ENCODE measurements around the gene MSLN.

MSLN gene

DNA sequence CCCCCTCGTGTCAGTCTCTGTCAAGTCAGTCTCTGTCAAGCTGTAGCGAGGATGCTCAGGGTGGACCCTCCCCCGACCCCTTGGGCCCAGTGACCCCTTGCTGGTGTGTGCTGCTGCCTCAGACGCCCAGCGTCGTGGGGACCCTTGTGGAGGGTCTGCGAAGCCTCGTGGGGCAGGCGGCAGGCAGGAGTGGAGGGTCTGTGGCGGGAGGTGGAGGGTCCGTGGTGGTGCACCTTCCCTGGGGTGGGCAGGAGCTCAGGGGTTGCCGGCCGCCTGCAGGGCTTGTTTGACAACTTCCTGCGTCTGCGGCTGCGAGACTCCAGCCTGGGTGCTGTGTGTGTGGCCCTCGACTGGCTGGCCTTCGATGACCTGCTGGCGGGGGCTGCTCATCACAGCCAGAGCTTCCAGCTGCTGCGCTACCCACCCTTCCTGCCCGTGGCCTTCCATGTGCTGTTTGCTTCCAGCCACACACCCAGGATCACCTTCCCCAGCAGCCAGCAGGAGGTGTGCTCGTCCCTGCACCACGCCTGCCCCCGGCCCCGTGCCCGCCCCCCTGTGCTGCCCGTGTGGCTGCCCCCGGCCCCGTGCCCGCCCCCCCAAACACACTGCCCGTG is 34.4 kb downstream of the MSLN start:
- DNase-seq = no peak

DNA sequence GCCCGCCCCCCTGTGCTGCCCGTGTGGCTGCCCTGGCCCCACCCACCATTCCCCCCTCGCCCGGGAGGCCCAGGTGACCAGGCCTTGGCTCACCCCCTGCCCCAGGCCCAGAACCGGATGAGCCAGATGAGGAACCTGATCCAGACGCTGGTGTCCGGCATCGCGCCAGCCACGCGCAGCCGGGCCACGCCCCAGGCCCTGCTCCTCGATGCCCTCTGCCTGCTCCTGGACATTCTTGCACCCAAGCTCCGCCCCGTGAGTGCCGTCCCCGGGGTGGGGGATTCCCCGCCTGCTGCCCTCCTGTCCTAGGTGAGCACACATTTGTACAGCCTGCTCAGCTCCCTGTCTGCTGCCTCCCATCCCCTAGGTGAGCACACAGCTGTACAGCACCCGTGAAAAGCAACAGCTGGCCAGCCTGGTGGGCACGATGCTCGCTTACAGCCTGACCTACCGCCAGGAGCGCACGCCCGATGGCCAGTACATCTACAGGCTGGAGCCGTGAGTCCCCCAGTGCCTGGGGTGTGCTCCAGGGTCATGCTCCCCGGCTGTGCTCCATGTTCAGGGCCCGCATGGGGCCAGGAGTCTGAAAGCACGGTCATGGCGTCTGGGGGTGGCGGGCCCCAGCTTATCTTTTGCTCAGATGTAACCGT is 35.2 kb downstream of the MSLN start:
- DNase-seq = no peak

DNA sequence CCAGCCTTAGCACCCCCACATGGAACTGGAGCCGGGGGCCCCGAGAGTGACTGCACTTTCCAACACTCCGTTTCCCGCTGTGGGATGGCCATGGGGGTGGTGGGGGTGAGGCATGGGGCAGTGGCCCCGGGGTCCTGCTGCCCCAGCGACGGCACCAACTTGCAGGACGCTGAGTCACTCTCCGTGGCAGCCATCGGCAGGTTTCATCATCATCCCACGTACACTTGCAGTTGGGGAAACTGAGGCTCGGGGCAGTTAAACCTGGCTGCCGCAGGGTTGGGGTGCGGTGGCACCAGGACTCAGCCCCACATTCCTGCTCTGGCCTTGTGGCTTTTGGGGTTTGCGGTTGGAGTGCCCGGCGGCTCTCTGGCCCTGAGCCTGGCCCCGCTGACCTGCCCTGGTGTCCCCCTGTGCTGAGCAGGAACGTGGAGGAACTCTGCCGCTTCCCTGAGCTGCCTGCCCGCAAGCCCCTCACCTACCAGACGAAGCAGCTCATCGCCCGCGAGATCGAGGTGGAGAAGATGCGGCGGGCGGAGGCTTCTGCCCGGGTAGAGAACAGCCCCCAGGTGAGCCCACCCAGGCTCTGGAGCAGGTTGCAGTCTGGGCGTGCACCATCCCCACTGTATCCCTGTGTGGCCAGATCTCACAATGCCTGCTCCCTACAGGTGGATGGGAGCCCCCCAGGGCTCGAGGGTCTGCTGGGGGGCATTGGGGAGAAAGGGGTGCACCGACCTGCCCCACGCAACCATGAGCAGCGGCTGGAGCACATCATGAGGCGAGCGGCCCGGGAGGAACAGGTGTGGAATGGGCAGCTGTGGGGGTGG is 36.0 kb downstream of the MSLN start:
- no peak for DNase-seq

- DNase-seq = peak; percentile 55
Observed at GRCh38 chr16:797120-797420, 36.5 kb downstream of the MSLN start.

DNA sequence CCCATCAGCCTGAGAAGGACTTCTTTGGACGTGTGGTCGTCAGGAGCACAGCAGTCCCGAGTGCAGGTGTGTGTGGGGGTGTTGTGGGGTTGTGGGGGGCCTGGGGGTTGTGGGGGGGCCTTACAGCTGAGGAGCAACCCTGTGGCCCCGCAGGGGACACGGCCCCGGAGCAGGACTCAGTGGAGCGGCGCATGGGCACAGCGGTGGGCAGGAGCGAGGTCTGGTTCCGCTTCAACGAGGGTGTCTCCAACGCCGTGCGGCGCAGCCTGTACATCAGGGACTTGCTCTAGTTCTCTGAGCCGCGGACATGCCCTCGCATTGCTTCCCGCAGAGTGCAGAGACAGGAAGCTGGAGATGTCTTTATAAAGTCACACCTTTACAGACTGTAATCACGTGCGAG is 37.2 kb downstream of the MSLN start:
- DNase-seq = no peak

- no peak for DNase-seq
Observed at GRCh38 chr16:798666-799065, 38.1 kb downstream of the MSLN start.

DNA sequence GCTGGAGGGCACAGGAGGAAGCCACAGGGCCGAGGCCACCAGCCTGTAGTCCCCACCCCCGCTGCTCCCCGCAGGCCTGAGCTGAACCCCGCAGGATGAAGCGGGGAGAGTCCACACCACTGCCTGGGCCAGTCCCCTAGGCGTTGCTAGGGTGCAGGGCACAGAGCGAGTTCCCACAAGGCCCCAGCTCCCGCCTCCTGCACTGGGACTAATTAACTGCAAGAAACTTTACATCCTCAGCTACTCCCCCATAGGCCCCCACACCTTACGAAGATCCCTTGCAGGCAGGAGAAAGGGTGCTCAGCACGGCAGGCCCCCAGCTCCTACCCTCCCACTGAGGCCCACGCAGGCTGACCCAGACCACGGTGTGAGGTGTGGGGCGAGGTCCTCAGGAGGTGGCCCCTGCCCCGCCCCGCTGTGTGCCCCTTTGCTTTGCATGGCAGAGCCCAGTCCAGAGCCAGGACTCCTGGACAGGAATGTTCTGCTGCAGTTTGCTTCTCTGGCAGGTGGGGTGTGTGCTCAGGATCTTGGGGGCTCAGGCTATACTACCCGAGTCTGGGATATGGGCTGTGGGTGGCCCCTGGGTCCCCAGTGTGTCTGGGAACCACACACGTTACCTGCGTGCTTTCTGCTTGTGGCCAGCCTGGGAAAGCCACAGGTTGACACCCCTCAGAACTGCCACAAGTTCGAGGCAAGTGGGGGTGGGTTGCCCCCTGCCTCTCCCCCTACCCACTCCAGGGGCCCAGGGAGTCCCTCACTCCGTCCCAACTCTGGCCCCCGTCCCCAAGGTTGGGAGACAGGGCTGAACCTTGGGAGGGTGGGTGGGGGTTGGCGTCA is 38.8 kb downstream of the MSLN start:
- peak; percentile 25 for DNase-seq

DNA sequence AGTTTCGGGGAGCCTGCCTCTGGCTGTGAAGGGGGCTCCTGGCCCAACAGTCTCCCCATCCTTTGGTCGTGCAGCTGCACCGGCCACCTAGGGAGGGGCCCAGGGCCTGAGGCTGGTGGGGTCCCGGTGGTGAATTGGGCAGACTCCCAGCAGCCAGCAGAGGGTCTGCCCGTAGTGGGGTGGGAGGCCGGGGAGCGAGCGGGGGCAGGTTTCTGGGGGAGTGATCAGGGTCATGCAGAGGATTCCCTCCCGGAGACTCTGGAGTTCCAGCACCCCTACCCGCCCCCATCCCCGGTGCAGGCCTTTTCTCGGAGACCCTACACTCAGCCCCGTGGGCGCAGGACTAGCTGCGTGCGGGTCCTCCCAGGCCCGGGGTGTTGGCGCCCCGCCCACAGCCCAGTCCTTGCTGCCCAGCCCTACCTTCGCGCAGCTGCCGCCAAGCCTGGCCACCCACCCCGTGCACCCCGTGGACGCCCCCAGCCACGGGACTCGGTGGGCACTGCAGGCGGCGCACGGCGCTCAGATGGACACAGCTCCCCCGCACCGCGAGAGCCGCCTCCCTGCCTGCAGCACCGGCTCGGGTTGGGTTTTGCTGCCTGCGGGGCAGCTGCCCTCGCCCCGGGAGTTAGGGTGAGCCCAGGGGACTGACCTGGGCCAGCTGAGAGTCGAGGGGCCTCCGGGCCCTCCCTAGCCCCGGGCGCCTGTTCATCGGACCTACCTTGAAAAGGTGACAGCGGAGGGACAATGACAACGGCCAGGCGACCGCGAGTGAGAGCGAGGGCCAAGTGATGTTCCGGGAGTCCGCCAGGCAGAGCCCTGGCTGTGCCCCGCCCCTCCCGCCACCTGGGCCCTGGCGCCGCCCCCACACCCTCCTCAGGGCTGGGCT is 39.7 kb downstream of the MSLN start, which contains the start of gene GNG13:
TSS of gene GNG13 (minus strand) at position 787 of the 886 bp plus-strand sequence. CDS start 1,657 bp downstream, outside the sequence.
- DNase-seq = peak; percentile 48

DNA sequence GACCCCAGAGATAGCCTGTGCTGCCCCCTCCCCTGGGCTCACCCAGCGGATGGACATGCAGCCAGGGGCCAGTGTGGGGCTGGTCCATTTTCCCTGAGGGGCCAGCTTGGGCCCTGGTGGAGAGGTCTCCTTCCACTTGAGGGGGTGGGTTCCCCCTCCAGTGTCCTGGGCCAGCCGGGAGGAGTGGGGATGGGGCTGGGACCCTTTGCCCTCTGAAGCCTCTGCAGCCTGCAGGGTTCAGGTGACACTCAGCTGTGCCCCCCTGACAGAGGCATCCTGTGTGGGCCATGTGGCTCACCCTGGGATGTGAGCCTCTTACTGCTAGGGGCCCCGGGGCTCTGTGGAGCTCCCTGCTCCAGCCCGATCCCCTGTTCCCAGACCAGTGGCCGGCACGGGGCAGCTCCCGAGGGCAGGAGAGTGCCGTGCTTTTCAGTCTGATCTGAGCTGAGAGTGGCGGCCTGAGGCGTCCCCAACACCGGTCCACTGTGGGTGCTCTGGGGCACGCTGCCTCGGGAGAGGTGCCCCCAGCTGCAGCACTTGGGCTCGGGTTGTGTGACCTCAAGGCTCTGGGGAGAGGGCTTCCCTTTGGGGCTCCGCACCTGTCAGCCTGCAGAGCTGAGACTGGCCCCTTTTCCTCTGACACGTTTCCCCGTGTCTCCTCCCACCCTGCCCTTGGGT is 40.4 kb downstream of the MSLN start:
- DNase-seq = no peak

GRCh38 chr16:801584-802363 is 41.2 kb downstream of the MSLN start:
- no peak for DNase-seq

GRCh38 chr16:802461-802860 is 41.9 kb downstream of the MSLN start:
- DNase-seq = no peak

- no peak for DNase-seq
Observed at GRCh38 chr16:802914-803753, 42.6 kb downstream of the MSLN start.

DNA sequence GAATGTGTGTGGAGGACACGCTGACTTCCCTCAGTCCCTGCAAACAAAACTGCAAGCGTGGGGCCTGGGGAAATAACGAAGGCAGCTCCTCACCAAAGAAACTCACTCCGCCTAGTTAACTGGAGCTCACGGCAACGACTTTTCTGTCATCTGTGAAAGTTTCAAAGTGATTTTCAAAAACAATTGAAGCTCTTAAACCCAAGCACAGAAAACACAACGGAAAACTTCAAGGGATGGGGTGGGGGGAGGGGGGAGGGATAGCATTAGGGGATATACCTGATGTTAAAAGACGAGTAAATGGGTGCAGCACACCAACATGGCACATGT is 43.2 kb downstream of the MSLN start:
- no peak for DNase-seq

DNA sequence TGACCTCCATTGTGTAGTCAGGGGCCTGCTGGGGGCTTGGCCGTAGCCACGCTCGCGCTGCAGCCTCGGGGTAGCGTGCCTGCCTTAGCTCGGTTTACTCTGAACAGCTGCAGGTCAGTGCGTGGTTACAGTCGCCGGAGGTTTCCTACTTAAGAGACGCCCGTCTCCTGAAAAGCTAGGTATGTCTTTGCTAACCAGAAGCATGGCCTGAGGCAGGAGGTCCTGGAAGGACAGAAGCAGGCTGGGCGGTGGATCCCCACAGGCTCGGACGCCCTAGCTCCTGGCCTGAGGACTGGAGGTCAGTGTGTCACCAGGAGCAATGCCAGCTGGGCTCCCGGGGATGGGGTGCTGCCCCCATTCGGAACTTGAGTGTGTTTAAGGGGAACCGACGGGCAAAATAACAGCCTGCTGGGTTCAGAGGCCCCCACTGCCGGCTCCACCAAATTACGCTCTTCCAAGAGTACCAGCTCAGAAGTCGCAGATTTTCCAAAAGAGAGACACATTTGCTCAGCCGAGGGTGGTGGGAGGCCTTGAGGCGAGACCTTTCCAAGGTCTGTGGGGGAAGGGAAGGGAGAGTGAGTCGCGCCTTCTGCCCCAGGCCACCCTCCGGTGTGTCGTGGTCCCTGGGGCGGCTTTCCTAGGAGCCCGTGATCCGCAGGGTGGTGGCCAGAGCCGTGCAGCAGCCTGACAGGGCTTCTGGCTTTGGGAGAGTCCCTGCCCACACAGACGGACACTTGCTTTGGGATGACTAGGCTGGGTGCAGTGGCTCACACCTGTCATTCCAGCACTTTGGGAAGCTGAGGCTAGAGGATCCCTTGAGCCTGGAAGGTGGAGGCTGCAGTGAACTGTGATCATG is 43.9 kb downstream of the MSLN start:
- peak; percentile 55 for DNase-seq

GRCh38 chr16:805474-805873 is 44.9 kb downstream of the MSLN start:
- no peak for DNase-seq

DNA sequence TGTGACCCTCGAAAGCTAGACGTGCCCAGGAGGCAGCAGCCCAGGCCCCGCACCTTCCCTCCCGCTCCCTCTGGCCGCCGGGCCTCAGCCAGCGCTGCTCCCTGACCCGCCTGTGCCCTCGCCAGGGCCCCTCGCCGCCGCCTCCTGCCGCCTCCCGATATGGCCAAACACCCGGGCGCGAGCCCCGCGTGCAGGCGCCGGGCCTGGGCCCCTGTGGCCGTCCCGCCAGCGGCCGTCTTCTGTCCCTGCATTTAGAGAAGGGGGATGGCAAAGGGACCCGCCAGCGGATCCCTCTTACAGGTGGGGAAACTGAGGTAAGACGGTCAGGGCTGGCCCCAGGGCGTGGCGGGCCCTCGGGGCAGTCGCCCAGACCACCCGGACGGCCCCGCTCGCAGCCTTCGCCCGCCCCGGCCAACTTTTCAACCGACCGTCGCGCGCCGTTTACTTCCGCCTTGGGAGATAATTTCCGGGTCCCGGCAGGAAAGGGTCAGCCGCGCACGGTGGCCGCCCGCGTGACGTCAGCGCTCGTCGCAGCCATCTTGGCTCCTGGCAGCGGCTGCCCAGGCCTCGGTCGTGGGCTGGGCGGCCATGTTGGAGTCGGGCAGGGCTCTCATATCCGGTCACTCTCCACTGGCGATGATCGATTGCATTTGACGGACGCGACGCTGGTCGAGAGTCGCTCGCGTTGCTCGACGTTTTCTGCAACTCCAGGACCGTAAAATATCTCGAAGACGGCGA is 47.0 kb downstream of the MSLN start:
- DNase-seq = peak; percentile 92

GRCh38 chr16:808085-808386 is 47.5 kb downstream of the MSLN start:
- DNase-seq = no peak

DNA sequence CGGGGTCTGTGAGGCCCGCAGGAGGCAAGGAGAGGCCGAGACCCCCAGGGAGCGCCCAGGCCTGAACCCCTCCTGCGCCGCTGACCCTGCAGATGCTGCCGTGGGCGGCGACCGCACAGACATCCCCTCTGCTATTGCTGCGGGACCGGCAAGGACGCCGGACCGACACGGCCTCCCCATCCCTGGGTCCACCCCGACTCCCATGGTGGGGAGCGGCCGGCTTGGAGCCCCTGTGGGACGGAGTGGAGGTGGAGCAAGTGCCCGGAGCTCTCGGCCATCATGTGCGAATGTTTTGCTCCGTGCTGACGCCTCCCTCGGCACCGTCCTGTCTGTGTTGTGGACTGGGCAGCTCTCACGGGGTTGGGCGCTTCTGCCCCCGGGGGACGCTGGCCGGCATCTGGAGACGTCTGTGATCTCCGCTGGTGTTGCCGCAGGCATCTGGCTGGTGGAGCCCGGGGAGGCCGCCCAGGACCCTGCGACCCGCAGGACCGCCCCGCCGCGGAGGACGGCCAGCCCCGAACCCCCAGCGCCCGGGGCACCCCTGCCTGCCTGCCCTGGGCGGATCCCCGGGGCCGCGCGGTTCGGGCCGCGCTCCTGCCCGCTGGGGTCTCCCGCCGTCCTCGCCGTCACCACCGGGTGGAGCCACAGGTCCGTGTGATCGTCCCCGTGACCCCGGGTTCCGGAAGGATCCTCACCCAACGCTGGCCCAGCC is 52.8 kb downstream of the MSLN start:
- DNase-seq = peak; percentile 67
